ENCODE measurements around the gene HCFC1R1.
A peak's percentile ranks its signal among the peaks of the same experiment; 100 is the strongest.

HCFC1R1 gene

DNA sequence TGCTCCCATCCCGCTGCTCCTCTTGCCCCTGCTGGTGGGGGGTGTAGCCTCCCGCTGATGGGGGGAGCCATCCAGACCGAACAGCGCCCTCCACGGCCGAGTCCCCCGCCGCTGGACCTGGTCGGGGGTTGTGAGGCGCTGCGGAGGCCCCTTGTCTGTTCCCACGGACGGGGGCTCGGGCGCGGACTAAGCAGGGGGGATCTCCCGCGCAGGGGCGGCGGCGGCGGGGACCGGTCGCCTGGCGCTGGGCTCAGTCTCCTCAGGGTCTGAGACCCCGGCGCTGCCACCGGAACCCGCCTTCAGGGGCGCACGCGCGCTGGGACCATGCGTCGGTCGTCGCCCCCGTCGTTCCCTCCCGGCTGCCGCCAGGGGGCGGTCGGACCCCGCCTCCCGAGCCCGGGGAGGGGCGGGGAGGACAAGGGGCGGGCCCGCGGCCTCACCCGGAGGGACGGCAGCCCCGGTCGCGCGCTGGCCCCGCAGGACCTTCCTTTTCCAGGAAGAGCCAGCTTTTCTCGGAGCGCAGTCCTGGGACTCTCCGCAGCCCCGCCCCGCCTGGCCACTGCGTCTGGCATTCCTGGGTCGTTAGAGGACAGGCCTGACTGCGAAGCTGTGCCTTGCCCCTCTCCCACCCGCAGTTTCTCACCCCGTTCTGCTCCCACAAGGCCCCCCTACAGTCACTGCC lies 35.4 kb upstream of the HCFC1R1 start (continued):
- TF ChIP-seq ZNF521 (tag by site-specific recombination; IDR thresholded peaks at IDR 0.05) (no peak), ZBTB48 (tag by site-specific recombination; IDR thresholded peaks at IDR 0.05) (no peak), OSR2 (tag by site-specific recombination; IDR thresholded peaks at IDR 0.05) (no peak), REPIN1 (tag by site-specific recombination; IDR thresholded peaks at IDR 0.05; ENCODE audit: low read depth) (no peak), ZNF266 (tag by site-specific recombination; IDR thresholded peaks at IDR 0.05; ENCODE audit: low read depth) (no peak), ZNF292 (tag by site-specific recombination; IDR thresholded peaks at IDR 0.05; ENCODE audit: borderline replicate concordance, low read depth) (no peak), ZNF341 (tag by site-specific recombination; IDR thresholded peaks at IDR 0.05; ENCODE audit: low read depth) (peak; percentile 84), ZNF211 (tag by site-specific recombination; IDR thresholded peaks at IDR 0.05; ENCODE audit: low read depth) (no peak), KLF16 (tag by site-specific recombination; IDR thresholded peaks at IDR 0.05) (peak; percentile 77), PRDM1 (tag by site-specific recombination; IDR thresholded peaks at IDR 0.05) (no peak), ZNF184 (tag by site-specific recombination; IDR thresholded peaks at IDR 0.05) (peak; percentile 36; the same call in 1 of the 2 replicates), ZNF473 (tag by site-specific recombination; IDR thresholded peaks at IDR 0.05) (no peak), GLIS1 (tag by site-specific recombination; IDR thresholded peaks at IDR 0.05) (peak; percentile 82), ZXDB (tag by site-specific recombination; IDR thresholded peaks at IDR 0.05) (peak; percentile 92), ZFHX2 (tag by site-specific recombination; conservative IDR thresholded peaks at IDR 0.05) (0 out of 2 replicates have a peak, but pooled peaks have one; percentile 11), TRIM28 (IDR thresholded peaks at IDR 0.05; ENCODE audit: borderline replicate concordance, low read length) (no peak), ZNF391 (tag by site-specific recombination; IDR thresholded peaks at IDR 0.05; ENCODE audit: borderline replicate concordance, low read depth) (no peak), ZNF202 (tag by site-specific recombination; IDR thresholded peaks at IDR 0.05; ENCODE audit: borderline replicate concordance) (no peak), ZNF302 (tag by site-specific recombination; IDR thresholded peaks at IDR 0.05; ENCODE audit: low read depth) (no peak), ZBTB17 (tag by site-specific recombination; IDR thresholded peaks at IDR 0.05) (peak; percentile 22; the same call in 1 of the 2 replicates), ZNF354C (tag by site-specific recombination; IDR thresholded peaks at IDR 0.05; ENCODE audit: borderline replicate concordance, low read depth) (no peak), ZNF157 (tag by site-specific recombination; IDR thresholded peaks at IDR 0.05) (no peak), ZNF624 (tag by site-specific recombination; IDR thresholded peaks at IDR 0.05) (no peak)
- TF ChIP-seq, protein P1, sequence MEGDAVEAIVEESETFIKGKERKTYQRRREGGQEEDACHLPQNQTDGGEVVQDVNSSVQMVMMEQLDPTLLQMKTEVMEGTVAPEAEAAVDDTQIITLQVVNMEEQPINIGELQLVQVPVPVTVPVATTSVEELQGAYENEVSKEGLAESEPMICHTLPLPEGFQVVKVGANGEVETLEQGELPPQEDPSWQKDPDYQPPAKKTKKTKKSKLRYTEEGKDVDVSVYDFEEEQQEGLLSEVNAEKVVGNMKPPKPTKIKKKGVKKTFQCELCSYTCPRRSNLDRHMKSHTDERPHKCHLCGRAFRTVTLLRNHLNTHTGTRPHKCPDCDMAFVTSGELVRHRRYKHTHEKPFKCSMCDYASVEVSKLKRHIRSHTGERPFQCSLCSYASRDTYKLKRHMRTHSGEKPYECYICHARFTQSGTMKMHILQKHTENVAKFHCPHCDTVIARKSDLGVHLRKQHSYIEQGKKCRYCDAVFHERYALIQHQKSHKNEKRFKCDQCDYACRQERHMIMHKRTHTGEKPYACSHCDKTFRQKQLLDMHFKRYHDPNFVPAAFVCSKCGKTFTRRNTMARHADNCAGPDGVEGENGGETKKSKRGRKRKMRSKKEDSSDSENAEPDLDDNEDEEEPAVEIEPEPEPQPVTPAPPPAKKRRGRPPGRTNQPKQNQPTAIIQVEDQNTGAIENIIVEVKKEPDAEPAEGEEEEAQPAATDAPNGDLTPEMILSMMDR (tag by site-specific recombination; IDR thresholded peaks at IDR 0.05), result peak; percentile 99
- TF ChIP-seq, protein P2, sequence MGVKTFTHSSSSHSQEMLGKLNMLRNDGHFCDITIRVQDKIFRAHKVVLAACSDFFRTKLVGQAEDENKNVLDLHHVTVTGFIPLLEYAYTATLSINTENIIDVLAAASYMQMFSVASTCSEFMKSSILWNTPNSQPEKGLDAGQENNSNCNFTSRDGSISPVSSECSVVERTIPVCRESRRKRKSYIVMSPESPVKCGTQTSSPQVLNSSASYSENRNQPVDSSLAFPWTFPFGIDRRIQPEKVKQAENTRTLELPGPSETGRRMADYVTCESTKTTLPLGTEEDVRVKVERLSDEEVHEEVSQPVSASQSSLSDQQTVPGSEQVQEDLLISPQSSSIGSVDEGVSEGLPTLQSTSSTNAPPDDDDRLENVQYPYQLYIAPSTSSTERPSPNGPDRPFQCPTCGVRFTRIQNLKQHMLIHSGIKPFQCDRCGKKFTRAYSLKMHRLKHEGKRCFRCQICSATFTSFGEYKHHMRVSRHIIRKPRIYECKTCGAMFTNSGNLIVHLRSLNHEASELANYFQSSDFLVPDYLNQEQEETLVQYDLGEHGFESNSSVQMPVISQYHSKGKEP (tag by site-specific recombination; IDR thresholded peaks at IDR 0.05), result peak; percentile 28; the same call in 1 of the 2 replicates
- TF ChIP-seq, protein P3, sequence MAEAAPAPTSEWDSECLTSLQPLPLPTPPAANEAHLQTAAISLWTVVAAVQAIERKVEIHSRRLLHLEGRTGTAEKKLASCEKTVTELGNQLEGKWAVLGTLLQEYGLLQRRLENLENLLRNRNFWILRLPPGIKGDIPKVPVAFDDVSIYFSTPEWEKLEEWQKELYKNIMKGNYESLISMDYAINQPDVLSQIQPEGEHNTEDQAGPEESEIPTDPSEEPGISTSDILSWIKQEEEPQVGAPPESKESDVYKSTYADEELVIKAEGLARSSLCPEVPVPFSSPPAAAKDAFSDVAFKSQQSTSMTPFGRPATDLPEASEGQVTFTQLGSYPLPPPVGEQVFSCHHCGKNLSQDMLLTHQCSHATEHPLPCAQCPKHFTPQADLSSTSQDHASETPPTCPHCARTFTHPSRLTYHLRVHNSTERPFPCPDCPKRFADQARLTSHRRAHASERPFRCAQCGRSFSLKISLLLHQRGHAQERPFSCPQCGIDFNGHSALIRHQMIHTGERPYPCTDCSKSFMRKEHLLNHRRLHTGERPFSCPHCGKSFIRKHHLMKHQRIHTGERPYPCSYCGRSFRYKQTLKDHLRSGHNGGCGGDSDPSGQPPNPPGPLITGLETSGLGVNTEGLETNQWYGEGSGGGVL (tag by site-specific recombination; IDR thresholded peaks at IDR 0.05), result peak; percentile 70
- TF ChIP-seq, protein P4, sequence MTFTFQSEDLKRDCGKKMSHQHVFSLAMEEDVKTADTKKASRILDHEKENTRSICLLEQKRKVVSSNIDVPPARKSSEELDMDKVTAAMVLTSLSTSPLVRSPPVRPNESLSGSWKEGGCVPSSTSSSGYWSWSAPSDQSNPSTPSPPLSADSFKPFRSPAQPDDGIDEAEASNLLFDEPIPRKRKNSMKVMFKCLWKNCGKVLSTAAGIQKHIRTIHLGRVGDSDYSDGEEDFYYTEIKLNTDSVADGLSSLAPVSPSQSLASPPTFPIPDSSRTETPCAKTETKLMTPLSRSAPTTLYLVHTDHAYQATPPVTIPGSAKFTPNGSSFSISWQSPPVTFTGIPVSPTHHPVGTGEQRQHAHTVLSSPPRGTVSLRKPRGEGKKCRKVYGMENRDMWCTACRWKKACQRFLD (tag by site-specific recombination; IDR thresholded peaks at IDR 0.05), result no peak
- TF ChIP-seq, protein P5, sequence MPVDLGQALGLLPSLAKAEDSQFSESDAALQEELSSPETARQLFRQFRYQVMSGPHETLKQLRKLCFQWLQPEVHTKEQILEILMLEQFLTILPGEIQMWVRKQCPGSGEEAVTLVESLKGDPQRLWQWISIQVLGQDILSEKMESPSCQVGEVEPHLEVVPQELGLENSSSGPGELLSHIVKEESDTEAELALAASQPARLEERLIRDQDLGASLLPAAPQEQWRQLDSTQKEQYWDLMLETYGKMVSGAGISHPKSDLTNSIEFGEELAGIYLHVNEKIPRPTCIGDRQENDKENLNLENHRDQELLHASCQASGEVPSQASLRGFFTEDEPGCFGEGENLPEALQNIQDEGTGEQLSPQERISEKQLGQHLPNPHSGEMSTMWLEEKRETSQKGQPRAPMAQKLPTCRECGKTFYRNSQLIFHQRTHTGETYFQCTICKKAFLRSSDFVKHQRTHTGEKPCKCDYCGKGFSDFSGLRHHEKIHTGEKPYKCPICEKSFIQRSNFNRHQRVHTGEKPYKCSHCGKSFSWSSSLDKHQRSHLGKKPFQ (tag by site-specific recombination; IDR thresholded peaks at IDR 0.05), result no peak
- TF ChIP-seq, protein P6, sequence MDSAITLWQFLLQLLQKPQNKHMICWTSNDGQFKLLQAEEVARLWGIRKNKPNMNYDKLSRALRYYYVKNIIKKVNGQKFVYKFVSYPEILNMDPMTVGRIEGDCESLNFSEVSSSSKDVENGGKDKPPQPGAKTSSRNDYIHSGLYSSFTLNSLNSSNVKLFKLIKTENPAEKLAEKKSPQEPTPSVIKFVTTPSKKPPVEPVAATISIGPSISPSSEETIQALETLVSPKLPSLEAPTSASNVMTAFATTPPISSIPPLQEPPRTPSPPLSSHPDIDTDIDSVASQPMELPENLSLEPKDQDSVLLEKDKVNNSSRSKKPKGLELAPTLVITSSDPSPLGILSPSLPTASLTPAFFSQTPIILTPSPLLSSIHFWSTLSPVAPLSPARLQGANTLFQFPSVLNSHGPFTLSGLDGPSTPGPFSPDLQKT (IDR thresholded peaks at IDR 0.05; ENCODE audit: borderline replicate concordance, low read depth, low read length), result no peak
- TF ChIP-seq, protein P7, sequence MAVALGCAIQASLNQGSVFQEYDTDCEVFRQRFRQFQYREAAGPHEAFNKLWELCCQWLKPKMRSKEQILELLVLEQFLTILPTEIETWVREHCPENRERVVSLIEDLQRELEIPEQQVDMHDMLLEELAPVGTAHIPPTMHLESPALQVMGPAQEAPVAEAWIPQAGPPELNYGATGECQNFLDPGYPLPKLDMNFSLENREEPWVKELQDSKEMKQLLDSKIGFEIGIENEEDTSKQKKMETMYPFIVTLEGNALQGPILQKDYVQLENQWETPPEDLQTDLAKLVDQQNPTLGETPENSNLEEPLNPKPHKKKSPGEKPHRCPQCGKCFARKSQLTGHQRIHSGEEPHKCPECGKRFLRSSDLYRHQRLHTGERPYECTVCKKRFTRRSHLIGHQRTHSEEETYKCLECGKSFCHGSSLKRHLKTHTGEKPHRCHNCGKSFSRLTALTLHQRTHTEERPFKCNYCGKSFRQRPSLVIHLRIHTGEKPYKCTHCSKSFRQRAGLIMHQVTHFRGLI (tag by site-specific recombination; IDR thresholded peaks at IDR 0.05), result no peak; the same call in 1 of the 2 replicates

All from HEK293 (cell line).